Mesenteric fat pad (tissue), 1 donor: ENCODE results near the gene KRT12. TPM values are rescaled to one million over a fixed set of nuclear protein-coding genes. Genes with fewer than 3 reads are reported as not detected.
"Not testable (repeated sequence)": the region's sequence is repeated elsewhere in the genome, so short reads cannot be mapped to it uniquely, and the experiment has no call there.

Experiments
- DNase-seq: peaks from one replicate; pipeline ENCODE4 v3.0.0-alpha.2; 2020; ENCODE audit warnings: low spot score
- total RNA-seq: library from RNA; stranded (reverse); fragmentation: NEBNext Ultra II Directional; extraction: Animal tissue kit (Norgen Biotek cat#: 25700); gene quantifications from one replicate; pipeline ENCODE4 v1.2.1, GENCODE V29; 2021
- donor health status: DM: yes; HTN: yes; CAD: no.

KRT12 gene
- total RNA-seq, 1 donor from 2014 or later = not detected

DNA sequence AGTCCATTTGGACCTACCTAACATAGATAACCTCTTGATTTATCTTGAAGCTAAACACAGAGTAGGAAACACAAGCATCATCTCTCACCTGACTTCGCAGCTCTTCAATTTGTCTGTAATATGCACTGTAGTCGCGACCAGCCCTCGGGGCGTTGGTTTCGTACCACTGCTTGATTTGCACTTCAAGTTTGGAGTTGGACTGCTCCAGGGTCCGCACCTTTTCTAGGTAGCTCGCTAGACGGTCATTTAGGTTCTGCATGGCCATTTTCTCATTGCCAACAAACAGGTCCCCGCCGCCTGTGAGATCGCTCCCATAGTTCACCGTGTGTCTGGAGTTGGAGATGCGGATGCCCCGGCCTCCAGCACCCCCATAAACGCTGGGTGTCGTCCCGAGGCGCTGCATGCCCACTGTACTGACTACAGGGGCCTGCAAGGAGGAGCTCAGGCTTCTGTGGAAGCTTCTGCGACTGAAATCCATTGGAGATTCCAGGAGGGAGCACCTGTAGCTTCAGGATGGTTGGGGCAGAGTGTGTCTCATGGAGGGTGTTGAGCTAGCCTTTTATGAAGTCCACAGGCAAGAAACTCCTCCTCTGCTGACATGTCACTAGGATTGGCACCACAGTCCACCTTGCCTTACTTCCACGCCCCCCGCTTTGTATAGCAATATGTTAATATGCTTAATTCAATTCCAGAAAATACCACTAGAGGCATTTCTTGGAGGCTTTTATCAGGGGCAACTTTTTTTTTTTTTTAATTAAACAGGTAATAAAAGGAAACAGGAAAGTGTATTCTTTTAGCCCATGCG, 17.9 kb upstream of the KRT12 start, which contains the start of gene KRT20:
KRT20 (minus strand) TSS at position 535 of the 805 bp plus-strand sequence; CDS start at position 478, 57 bp downstream.
- DNase-seq = no peak

GRCh38 chr17:40883626-40884334, 16.8 kb upstream of the KRT12 start:
- DNase-seq = no peak

DNA sequence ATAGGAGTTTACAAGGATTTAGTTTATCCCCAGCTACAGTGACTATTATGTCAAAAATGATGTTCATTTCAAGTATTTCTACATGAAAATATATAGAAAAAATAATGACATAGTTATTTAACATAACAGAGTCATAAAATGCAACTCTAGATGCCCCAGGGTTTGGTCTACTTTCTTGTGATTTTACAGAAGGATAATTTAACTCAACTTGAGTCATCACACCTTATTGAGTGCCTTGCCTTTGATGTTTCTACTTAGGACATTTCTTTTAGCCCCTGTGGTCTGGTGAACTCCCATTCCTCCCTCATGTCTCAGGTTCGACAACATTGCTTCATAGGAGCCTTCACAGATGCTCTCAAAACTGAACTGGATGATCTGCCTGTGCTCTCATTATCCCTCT, 16.0 kb upstream of the KRT12 start:
- no peak for DNase-seq

GRCh38 chr17:40879026-40879425, 12.0 kb upstream of the KRT12 start:
- no peak for DNase-seq

DNA sequence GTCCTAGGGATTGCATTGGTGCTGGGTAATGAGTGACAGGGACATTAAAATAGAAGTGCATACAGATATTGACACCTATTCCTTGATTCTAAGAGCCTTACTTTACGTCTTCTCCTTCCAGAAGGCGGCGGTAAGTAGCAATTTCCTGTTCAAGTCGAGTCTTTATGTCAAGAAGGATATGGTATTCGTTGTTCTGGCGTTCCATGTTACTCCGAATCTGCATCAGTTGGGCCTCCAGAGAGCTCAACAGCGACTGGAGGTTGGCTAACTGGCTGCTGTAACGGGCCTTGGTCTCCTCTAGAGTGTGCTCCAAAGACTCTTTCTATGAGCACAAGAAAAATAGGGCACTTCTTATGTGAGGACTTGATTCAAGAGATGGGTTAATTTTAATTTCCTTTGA, 11.0 kb upstream of the KRT12 start:
- no peak for DNase-seq

DNA sequence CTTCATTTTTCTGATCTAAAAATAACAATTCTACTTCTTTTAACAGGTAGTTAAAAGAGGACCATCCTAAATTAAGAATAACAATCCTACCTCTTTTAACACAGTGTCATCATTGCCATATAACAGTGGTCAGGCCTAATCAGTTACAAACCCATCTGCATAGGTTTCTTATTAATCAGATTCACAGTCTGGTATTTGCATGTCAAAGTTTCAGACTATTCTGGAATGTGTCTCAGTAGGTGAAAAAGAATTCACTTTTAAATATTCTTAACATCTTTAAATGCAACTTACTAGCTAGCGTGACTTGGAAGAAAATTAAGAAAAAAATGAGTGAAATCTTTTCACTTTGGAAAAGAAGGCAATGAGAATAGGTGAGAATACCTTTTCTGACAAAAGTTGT, 6.8 kb upstream of the KRT12 start:
- DNase-seq = no peak

DNA sequence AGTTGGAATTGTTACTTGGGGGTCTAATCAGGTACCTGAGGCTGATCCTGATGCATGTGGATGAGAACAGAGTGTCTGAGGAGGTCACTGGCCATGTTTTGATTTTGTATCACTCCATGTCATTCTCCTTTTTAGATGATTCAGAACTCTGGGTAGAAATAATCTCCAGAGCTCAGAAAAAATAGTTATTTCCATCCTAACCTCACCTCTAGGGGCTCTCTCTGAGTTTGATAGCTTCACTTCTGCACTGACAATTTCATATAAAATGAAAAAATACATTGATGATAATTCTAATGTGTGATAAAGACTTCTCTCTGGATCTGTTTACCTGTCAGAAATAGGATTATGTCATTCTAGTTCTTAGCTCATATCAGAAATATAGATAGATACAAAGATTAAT, 6.2 kb upstream of the KRT12 start:
- no peak for DNase-seq

- DNase-seq = no peak
Measured at GRCh38 chr17:40872416-40872815, 5.4 kb upstream of the KRT12 start.

GRCh38 chr17:40871316-40871715, 4.3 kb upstream of the KRT12 start:
- no peak for DNase-seq

DNA sequence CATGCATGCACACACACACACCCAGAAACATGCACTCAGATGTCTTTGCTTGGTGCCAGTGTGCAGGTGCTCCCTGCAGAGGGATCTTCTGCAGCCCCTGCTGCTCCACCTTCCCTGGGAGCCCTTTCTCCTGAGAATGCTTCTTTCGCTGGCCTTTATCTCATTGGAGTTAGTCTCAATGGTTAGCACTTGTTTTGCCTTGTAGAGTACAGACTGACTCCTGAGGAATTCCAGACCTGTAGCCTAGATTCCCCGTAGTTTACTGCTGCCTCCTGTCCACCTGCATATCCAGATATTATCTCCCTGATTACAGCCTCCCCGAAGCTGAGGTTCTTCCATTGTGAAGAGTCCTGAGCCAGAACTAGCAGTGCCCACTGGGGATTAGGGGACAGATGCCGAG, 3.1 kb upstream of the KRT12 start:
- DNase-seq = no peak

- no peak for DNase-seq
Measured at GRCh38 chr17:40864661-40865390, 2.2 kb downstream of the KRT12 start.

DNA sequence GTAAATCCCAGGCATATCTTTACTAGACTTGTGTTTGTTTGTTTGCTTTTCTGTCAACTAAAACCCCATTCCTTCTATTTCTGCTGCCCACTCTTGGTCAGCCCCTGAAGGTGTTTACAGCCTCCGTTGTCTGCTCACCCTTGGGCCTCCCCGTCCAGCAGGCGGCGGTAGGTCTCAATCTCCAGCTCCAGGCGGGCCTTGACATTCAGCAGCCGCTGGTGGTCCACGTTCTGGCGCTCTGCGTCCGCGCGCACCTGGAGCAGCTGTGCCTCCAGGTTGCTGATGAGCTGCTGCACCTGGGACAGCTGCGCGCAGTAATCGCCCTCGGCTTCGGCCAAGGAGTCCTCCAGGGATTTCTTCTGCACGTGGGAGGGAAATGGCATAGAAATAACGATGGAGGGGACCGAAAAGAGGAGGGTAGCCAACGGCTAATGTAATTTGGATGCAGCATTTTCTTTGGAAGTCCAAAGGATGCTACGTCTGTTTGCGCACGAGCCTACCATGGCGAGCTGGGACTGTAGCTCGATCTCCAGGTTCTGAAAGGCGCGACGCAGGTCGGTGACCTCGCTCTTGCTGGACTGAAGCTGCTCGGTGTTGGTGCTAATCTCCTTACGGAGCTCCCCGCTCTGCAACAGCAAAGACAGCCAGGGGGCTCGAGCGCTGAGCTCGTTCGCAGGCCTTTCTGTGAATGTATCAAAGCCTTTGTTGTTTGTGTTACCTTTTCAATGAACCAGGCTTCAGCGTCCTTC, 3.9 kb downstream of the KRT12 start:
- DNase-seq = no peak

- DNase-seq = no peak
Measured at GRCh38 chr17:40859536-40859935, 7.5 kb downstream of the KRT12 start.

DNA sequence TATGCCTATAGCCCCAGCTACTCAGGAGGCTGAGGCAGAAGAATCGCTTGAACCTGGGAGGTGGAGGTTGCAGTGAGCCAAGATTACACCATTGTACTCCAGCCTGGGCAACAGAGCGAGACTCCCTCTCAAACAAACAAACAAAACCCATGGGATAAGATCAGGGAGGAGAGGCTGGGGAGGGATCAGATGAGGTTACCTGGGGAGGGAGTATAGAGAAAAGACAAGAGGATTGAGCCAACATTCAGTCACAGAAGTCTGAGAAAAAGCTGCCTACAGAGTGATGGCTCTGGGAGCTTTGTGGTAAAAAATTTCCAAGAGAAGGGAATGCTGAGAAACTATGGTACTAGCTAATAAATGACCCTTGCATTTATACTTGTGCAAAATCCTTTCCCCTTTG, 8.4 kb downstream of the KRT12 start:
- not testable (repeated sequence) for DNase-seq

GRCh38 chr17:40857535-40857934, 9.5 kb downstream of the KRT12 start:
- no peak for DNase-seq

GRCh38 chr17:40854175-40854814, 12.7 kb downstream of the KRT12 start:
- DNase-seq = no peak

DNA sequence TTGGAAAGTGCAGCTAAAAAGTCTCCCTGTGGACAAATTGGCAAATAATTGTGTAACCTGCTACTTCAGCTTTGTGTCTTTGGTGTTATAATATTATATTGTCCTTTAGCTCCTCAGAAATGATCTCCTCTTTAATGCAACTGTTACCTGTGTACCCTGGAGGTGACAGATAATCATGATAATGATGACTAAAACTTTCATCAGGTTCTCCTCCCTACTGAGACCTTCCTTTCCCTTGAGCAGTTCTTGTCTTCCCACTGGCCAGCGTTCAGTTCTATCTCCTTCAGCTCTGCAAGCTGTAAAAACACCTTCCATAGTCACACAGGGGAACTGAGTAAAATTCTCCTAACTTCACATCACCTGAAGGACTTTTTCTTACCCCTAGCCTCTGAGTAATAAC, 14.7 kb downstream of the KRT12 start:
- DNase-seq = no peak

DNA sequence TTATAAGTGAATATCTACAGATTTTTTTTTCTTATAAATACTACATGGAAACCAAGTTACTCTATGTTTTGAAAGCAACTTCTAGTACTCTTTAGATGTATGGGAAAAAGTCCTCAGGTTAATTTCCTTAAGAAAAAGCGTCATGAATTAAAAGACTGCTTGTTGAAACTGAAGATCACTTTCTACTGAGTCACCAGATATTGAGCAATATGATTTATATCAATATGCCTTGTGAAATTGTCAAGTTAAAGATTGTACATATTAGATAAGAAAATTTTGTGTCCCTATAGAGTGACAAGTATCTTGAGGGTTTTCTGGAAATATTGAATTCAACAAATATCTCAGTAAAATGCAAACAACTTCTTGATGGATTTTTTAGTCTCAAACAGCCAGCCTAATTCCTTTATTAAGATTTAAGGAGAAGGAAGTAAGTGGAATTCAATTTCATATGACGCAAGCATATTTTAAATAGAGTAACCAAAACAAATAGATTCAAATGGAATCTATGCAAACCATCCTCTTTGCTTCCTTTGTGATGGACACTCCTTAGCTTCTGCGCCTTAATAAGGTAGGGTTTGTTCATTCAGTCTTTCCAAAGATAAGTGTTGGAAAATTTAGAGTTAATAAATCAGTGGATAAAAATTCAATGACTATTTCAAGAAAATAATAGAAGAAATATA, 16.6 kb downstream of the KRT12 start:
- no peak for DNase-seq

GRCh38 chr17:40849723-40850122, 17.3 kb downstream of the KRT12 start:
- no peak for DNase-seq

DNA sequence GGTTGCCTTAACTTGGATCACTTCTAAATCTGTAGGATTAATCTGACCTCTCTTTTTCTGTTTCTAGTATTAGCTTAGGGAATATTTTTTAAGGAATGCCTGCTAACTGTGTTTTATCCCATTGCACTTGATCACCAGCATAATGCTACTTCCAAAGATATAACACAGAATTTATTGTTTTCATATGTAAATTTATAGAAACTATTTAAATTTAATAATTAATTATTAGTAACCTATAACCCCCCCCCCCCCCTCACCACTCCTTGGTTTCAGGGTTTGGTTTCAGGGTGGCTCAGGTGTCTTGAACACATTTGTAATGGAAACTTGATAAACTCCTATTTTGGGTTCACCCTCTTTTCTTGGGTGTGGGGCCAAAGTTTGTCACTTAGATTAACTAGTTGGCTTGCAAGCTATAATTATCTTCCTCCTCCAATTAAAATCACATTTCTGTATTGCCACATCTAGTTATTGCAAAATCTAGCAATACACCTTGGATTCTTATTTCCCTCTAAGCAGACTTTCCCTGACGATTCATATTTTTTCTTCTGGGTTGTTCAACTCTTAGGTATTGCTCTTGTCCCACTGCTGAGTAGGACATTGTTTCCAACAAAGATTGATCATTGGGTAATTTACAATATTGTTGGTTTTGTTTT, 18.3 kb downstream of the KRT12 start:
- DNase-seq = no peak
